Cardiac fibroblast (primary cell): ENCODE results near the gene LRP1.

Experiments used
- DNase-seq, 2 donors: peaks; one replicate each; pipeline versions ENCODE4 v3.0.0 to v3.0.0-alpha.2; 2010; ENCODE audit warnings: low read depth in 2 of 2
- H3K4me3 ChIP-seq, 2 donors: replicated peaks in 1 of 2; 1 replicate in 1 of 2; 2 replicates in 1 of 2; pipeline ENCODE4 v1.5.1; 2011; ENCODE audit warnings: low read depth in 2 of 2, low read length in 2 of 2, mild to moderate bottlenecking in 2 of 2, moderate library complexity in 1 of 2
- CTCF ChIP-seq: IDR thresholded peaks from one replicate; pipeline ENCODE4 v1.5.1; 2011; ENCODE audit warnings: low read depth, mild to moderate bottlenecking, low read length, inconsistent platforms

LRP1 gene

GRCh38 chr12:57149245-57149900, 21.1 kb downstream of the LRP1 start:
- no peak for TF ChIP-seq CTCF
- DNase-seq, result peak; percentile 90 to 95
- peak overlapping the region in 1 of 2 donors; percentile 1 for H3K4me3 ChIP-seq

- no peak overlapping the region for H3K4me3 ChIP-seq
- TF ChIP-seq CTCF, result no peak
- DNase-seq, result no peak
Observed at GRCh38 chr12:57150400-57151000, 22.2 kb downstream of the LRP1 start.

- peak overlapping the region; percentile 3 to 22 for H3K4me3 ChIP-seq
- no peak for TF ChIP-seq CTCF
- peak; percentile 79 to 89 for DNase-seq
Observed at GRCh38 chr12:57151741-57152630, 23.7 kb downstream of the LRP1 start.

- H3K4me3 ChIP-seq, result no peak overlapping the region
- DNase-seq, result peak; percentile 72 to 78
- TF ChIP-seq CTCF, result no peak
Observed at GRCh38 chr12:57152639-57153038, 24.4 kb downstream of the LRP1 start.

GRCh38 chr12:57153415-57153997, 25.2 kb downstream of the LRP1 start:
- H3K4me3 ChIP-seq, result no peak overlapping the region
- TF ChIP-seq CTCF, result no peak
- no peak for DNase-seq

- no peak for TF ChIP-seq CTCF
- H3K4me3 ChIP-seq, result no peak overlapping the region
- DNase-seq, result no peak
Observed at GRCh38 chr12:57154076-57154475, 25.8 kb downstream of the LRP1 start.
